T follicular helper cell (primary cell): ENCODE measurements around the gene PRKCE.

Source experiments
- DNase-seq: peaks from one replicate; pipeline ENCODE4 v3.0.0-alpha.2; 2020; ENCODE audit warnings: low read depth

PRKCE gene

GRCh38 chr2:46014911-46015654 lies 363.6 kb downstream of the PRKCE start:
- DNase-seq: no peak

- DNase-seq: no peak
Measured at GRCh38 chr2:46015671-46016070, 364.2 kb downstream of the PRKCE start.

GRCh38 chr2:46016091-46016490 lies 364.6 kb downstream of the PRKCE start:
- no peak for DNase-seq

GRCh38 chr2:46018773-46019591 lies 367.5 kb downstream of the PRKCE start:
- no peak for DNase-seq

- no peak for DNase-seq
Measured at GRCh38 chr2:46020416-46020815, 368.9 kb downstream of the PRKCE start.

GRCh38 chr2:46023165-46023854 lies 371.8 kb downstream of the PRKCE start:
- no peak for DNase-seq

- DNase-seq: no peak
Measured at GRCh38 chr2:46024146-46024779, 372.8 kb downstream of the PRKCE start.

- no peak for DNase-seq
Measured at GRCh38 chr2:46025081-46025480, 373.6 kb downstream of the PRKCE start.

- DNase-seq: no peak
Measured at GRCh38 chr2:46025676-46026075, 374.2 kb downstream of the PRKCE start.

- no peak for DNase-seq
Measured at GRCh38 chr2:46026431-46026830, 375.0 kb downstream of the PRKCE start.

- DNase-seq: no peak
Measured at GRCh38 chr2:46029332-46029811, 377.9 kb downstream of the PRKCE start.

GRCh38 chr2:46030330-46030729 lies 378.9 kb downstream of the PRKCE start:
- DNase-seq: no peak

- no peak for DNase-seq
Measured at GRCh38 chr2:46032161-46032813, 380.8 kb downstream of the PRKCE start.

- no peak for DNase-seq
Measured at GRCh38 chr2:46032996-46033395, 381.5 kb downstream of the PRKCE start.

GRCh38 chr2:46034535-46034934 lies 383.1 kb downstream of the PRKCE start:
- DNase-seq: no peak

GRCh38 chr2:46036929-46037328 lies 385.5 kb downstream of the PRKCE start:
- no peak for DNase-seq

GRCh38 chr2:46039543-46040303 lies 388.2 kb downstream of the PRKCE start:
- no peak for DNase-seq

- DNase-seq: no peak
Measured at GRCh38 chr2:46040563-46041155, 389.2 kb downstream of the PRKCE start.

GRCh38 chr2:46041434-46041833 lies 390.0 kb downstream of the PRKCE start:
- DNase-seq: no peak

GRCh38 chr2:46042207-46042637 lies 390.7 kb downstream of the PRKCE start:
- DNase-seq: no peak
